GM19324 (cell line): ENCODE data around the gene MED29.

Source experiments
- ATAC-seq: cut with Tn5 transposase; IDR thresholded peaks from one replicate; pipeline ENCODE4 v1.9.1; 2021; ENCODE audit warnings: mild to moderate bottlenecking, moderate library complexity; ENCODE audit not compliant: unreplicated experiment, low FRiP score

The MED29 gene, protein sequence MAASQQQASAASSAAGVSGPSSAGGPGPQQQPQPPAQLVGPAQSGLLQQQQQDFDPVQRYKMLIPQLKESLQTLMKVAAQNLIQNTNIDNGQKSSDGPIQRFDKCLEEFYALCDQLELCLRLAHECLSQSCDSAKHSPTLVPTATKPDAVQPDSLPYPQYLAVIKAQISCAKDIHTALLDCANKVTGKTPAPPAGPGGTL

DNA sequence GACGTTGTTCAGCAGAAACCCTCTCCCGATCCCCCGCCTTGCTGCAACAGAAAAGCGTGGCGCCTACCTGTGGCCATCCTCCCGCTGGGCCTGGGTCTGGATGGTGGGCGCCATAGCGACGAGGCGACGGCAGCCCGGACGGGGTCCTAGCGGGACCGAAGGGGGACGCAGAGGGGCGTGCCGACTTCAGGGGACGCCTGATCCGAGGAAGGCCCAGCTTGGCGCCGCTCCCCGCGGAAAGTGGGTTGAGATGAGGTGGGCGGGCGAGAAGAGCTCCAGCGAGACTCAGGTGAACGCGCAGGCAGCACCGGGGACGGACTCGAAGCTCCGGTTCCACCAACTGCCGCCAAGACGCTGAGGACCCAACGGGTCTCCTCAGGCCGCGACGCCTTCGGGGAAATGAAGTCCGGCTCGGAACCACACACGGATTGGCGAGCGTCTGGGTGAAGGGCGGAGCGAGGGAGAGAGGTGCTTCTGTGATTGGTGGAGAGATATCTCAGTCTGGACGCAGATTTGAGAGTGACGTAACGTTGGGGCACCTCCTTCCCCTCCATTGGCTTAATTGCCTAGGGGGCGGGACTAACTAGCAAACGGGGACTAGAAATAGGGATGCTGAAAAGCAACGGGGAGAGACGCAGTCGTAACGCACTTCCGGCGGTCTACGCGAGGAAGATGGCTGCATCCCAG is at the start of gene MED29, which contains the start of gene PAF1:
MED29 (plus strand) TSS at position 628 of the 687 bp plus-strand sequence; CDS start at position 673, 45 bp downstream.
PAF1 (minus strand) TSS at position 356 of the 687 bp plus-strand sequence; CDS start at position 114, 242 bp downstream.
- peak; percentile 94 for ATAC-seq

DNA sequence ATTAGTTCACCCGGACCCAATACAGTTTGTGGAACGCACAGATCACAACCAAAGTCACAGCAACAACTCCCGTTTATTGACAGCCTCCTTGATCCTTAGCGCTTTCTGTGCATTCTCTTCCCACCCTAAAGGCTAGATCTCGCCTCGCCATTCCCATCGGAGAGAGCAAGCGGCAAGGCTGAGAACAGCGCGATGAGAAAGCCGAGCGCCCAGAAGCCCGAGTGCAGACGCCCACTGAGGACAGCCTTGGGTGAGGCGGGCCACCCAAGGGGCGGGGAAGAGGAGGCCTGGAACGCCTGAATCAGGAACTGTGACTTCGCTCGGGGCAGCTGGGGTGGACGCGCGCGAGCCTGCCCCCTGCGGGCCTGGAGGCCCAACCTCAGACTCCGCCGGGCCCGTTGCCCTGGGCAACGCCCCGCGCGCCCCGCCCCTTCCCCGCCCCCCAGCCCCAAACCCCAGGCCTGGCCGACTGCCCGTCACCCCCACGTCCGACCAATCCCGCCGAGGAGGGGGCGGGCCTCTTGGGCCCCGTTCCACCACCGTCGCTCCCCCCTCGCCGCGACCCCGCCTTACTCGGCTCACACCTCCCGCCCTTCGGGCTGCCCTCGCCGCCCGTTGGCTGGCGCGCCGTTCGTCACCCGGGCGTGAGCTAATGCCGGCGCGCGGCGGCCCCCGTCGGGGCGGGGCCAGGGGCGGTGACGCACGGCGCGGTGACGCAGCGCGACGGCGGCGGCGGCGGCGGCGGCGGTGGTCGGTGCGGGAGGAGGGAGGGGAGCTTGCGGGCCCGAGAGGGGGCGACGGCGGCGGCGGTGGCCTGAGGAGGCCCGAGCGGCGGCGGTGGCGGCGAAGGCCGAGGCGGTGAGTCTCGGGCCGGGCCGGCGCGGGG is 49.2 kb upstream of the MED29 start, which contains the start of gene SAMD4B:
SAMD4B (plus strand) TSS at position 703 of the 886 bp plus-strand sequence. CDS start 14,473 bp downstream, outside the sequence.
- ATAC-seq, result peak; percentile 93

DNA sequence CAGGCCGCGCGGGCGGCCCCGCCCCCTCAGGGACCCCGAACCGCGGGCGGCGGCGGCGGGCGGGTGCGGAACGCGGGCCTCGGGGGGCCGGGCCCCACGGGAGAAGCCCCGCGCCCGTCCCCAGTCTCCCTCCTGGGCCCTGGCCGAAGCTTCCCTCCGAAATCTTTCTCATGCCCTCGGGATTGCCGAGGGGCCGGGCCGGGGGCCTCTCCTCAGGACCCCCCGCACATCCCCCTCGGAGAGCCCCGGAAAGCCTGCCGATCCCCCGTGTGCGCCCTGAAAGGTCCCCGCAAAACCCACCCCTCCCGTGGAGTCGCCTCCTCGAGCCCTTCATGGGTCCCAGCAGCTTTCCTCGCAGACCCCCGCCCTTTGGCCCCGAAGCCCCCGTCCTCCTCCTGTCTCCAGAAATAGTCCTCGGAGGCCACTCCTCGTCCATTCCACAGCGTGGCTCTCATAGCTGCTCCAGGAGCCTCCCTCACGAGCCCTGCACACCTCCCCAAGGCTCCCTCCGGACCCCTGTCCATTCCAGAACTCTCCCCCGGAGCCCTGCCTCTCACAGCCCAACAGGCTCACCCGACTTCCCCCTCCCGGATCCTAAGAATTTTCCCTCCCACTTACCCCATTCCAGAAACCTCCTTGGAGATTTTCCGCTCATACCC is 48.4 kb upstream of the MED29 start:
- ATAC-seq, result no peak

DNA sequence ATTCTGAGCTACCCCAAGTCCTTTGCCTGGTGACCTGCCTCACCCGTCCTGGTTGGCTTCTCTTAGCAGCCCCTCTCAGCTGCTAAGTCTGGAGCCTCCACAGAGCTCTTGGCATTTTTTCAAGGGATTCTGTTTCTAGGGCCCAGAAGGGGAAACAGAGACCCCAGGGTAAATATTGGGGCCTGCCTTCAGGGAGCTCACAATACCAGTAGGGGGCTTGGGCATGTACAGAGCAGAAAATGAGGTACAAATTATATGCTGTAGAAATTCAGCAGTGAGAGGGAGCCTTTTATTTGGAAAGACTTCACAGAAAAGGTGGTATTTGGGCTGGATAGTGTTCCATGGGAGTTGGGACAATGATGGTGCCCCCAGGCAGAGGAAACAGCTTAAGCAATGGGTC is 45.2 kb upstream of the MED29 start:
- ATAC-seq, result no peak

DNA sequence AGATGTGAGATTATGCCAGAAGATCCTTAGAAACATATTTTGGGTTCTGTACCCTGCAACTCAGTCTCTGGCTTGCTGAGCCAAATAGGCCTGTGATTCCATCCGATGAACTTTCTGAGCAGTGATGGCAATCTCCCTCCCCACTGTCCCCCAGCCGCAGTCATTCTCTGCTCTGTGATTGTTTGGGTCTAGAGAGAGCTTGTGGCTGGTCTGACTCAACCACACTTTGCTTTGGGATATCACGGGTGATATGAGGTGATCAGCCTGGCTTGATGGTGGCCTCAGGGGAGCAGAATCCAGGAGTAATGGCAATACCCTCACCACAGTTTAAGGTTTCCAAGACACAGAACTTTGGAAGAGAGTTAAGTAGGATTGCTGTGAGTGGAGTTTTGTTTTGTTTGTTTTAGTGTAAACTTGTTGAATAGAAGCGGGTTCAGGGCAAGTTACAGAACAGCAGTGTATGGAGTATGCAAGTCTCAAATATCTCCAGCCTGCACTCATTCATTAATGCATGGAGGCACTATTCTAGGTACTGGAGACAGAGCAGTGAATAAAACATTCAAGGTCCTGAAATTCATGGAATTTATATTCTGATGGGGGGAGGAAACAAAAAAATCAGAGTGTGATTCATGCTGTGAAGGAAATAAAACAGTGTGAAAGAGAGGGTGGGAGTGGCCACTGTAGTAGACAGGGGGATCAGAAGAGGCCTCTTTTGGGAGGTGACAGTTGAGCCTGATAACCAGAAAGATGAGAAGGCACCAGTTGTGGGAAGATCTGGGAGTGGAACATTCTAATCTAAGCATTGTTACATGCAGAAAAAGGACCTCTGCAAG is 43.6 kb upstream of the MED29 start:
- no peak for ATAC-seq

DNA sequence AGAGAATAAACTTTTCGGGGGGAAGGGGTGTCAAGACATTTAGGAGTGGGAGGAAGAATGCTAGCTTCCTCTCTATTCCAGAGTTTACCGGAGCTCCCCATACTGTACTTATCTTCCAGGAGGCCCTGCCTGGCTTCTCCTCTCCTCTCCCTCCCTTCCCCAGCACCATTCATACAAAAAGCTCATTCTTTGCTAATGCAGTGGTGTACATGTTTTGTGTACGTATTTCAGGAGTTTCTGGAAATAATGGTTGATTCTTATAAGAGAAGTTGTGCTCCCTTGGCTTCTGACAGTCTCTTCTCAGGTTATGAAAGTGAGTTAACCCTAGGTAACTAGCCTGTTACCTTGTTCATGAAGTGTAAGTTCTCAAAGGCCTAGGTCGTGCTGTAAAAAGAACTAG is 41.9 kb upstream of the MED29 start:
- no peak for ATAC-seq

DNA sequence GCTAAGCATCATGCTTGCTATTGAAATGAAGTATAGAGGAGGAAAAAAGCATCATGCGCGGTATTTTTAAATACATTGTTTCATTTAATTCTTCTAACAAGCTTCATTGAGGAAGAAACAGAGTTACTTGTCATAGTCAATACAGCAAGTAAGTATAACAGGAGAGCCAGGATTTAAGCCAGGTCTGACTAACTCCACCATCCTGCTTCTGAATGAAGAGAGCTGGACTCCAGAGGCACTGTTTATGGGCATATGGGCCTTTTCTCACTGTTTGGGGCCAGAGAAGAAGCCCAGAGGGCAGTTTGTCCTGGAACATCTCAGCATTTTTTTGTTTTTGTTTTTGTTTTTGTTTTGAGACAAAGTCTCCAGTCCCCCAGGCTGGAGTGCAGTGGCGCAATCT is 41.0 kb upstream of the MED29 start:
- no peak for ATAC-seq

DNA sequence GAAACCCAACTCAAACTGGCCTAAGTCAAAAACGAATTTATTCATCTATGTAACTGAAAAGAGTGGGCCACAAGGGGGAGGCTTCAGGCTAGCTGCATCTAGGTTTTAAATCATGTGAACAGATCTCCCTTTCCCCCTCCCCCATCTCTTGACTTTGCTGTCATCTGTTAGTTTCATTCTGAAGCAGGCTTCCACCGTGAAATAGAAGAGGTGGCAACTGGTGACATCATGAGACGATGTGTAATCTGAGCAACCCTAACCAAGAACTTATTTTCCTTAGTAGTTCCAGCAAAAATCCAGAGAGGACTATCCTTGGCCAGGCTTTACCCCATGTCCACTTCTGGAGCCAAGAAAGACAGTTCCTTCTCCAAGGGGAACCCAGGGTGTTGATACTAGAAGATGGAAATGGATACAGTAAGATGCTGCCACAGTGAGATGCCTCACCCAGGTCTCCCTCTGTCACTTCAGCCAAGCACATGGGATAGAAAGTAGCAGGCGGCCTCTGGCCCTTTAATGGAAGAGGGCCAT is 39.6 kb upstream of the MED29 start:
- peak; percentile 51 for ATAC-seq

DNA sequence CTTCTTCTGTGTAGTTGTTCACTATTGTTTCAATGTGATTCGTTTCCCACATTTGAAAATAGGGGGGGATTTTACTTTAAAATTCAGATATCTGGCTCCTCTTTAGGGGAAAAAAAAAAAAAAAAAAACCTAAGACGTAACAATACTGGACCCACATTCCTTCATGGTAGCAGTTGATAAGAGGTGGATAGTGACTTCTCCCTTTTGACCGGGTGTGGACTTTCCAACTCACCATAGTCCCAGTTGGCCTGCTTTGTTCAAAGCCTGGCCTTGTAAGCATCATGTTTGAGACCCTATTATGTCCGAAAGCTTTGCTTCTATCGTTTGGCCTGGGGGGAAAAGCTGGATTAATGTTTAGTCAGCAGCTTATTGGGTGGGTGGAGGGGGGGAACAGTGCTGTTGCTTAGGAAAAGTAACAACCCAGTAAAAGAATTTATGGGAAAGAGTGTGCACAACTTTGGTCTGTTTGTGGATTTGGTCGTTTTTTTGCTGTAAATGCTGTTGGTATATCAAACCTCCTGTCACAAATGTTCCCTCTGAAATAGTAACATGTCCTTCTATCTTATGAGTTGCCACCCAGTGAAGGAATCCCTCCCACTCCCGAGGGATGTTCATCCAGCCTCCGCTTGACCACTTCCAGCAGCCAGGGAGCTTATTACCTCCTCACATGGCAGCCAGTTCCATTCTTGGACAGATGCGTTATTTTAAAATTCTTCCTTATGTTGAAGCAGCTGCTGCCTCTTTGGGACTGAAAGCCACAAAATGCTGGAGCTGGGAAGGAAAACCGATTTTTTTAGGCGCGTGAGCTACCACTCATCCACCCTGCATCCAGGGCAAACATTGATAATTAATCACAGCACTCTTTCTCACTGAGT is 38.6 kb upstream of the MED29 start:
- ATAC-seq, result no peak

DNA sequence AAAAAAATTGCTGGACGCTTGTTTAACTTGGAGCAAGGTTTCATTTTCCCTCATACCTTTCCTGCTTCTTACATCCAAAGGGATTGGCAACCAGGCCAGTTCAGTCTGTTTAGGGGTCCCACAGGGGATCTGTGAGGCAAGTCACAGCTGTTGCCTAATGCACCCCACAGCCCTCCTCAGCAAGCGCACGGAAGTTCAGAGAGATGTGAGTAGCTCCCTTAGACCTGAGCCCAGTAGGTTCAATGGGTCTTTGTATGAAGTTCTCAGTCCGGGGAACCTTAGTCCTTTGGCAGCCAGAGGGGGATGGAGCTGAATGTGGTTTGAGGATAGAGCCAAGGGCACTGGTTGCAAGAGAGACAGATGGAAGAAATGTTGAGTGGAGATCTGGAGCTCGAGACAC is 35.9 kb upstream of the MED29 start:
- ATAC-seq, result no peak

DNA sequence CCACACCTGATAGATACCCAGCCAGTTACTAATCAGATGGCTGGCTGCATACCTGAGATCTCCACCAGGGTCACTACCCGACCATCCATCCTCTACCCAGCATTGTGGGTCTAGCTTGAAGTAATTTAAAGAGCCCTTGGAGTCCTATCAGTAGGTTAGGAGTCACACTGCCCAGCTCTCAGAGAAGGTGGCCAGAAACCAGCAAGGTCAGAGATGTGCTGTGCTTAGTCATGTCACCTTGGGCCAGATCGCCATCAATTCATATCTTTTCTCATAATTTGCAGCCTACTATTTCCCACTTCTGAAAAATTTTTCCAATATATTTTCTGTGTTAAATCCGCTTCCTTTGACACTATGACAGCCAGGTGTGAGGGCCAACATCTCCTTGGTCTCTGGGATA is 35.1 kb upstream of the MED29 start:
- ATAC-seq, result no peak

DNA sequence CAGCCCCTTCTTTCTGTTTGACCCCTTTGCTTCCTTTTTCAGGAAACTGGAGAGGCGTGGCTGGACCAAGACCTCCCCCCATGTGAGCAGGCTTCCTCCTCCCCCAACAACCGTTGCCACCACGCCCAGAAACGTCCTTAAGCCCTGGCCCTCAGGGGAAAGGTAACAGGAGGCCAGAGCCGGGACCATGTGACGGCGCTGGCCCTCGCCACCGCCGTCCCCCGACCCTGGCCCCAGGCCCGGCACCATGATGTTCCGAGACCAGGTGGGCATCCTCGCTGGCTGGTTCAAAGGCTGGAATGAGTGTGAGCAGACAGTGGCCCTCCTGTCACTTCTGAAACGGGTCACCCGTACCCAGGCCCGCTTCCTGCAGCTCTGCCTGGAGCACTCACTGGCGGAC is 34.5 kb upstream of the MED29 start:
- no peak for ATAC-seq

DNA sequence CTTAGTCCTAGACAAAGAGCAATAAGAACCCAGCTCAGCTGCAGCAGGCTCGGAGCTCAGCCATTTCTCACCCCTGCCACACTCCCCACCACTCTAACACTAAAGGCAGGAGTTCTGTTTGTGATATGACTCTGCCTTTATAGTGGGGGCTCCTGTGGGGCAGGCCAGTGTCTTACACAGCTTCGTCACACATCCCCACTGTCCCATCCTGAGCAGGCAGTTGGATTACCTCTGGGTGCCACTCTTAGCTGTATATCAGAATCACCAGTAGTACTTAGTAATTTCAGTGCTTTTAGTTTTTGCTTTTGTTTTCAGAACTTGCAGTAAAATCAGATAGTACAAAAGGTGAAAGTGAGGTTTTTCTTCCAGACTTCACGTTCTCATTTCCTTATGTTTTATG is 32.2 kb upstream of the MED29 start:
- ATAC-seq, result no peak

DNA sequence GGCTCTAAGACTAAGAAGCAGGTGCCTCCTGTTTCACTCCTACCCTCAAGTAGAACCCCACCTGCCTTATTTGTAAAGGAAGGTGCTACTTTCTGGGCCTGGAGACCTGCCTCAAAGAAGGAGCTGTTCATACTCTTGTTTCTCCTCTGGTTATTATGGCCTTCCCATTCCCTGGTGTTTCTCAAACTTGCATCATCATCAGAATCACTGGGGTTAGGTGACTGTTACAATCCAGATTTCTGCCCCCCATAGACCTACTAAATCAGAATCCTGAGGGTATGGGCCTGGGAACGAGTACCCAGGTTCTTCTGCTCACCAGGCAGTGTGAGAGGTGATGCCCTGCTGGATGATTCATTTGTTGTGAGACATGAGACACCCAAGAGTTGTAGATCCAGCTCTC is 30.6 kb upstream of the MED29 start:
- ATAC-seq, result no peak

DNA sequence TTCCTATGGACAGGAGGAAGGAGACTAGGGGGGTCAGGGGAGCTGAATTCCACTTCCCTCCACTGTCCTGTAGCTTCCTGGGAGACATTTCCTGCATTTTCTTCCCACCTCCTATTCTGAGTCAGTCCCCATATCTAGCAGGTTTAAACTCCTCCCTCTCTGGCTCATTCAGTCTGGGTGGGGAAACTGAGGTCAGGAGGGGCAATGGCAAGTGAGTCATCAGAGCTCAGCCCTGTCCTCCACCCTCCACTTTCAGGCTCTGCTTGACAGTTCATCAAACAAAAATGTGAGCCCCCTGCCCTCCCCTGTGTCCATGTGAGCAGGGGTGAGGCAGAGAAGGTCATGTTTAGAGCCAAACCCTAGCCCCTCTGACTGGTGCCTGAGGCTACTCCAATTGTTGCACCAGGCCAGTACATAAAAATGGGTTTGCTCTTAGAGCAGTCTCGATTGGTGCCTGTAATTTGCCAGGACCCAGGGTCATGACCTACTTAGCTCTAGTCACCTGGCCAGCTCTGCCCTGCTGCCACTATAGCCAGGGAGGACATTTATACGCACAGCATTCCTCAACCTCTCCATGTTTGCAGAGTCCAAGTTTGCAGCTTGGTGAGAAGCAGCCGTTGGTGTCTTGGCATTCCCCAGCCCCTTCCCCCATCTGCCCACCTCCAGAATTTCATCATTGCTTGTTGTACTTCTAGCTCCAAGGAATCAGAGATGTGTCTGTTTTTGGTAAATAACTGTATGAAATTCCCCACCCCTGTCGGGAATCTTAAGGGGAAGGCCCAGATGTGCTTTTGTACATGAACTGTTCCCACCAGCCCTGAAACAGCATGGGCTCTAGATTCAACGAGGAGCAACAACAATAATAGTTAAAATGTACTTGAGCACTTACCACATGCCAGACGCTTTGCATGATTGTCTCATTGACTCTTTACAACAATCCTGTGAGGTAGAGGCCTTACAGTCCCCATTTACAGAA is 28.2 kb upstream of the MED29 start:
- no peak for ATAC-seq

DNA sequence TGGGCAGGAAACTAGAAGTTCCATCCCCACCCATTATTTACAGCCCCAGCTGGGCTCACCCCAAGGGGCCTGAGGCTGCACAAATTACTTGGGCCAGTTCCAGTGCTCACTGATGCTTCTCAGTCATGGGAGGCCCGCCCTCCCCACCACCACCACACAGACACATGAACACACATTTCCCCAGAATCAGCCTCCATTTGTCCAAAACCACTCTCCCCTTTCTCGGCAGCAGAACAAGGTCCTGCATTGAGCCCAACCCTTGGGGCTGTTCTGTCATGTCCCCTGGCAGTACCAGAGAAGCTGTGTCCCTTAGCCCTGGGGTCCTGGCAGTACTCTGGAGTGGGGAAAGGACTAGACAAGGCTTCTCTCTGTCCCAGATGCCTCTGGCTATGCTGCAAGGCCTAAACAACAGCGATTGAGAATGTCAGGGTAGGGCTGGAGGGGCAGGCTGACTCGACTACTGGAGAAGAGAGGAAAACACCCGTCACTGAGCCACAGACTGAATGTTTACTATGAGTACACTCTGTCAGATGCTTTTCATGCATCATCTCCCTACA is 27.2 kb upstream of the MED29 start:
- ATAC-seq, result no peak

DNA sequence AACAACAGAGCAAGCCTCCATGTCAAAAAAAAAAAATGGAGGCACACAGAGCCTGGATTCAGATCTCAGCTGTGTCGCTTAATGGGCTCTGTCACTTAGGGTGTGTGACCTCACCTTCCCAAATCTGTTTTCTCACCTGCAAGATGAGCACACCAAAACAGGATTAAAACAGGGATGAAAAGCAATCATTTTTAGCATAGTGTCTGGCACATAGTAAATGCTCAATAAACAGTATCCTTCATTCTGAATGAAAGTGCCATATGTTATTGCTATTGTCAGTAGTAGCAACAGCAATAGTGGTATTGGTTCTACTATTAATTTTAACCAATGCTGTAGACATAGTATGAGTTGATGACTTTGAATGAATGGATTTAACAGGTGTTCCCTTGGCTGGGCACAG is 25.6 kb upstream of the MED29 start:
- ATAC-seq, result no peak
